Measurements from ENCODE around the gene ACIN1. TPM values are rescaled to one million over a fixed set of nuclear protein-coding genes. Genes with fewer than 3 reads are reported as not detected.
A peak's percentile ranks its signal among the peaks of the same experiment; 100 is the strongest.

Gene ACIN1
- polyA plus RNA-seq, 1 experiment = 123 TPM

- ChIA-PET CTCF (interaction anchor here (3.6 to 24.8 kb wide), 2 partner anchors 50 to 60 kb away, joined by 17 to 815 read pairs; partner anchors contain the start of gene SLC7A8), POLR2A (no interaction called here)
- no peak for DNase-seq (ENCODE audit: low read depth)
- no peaks in the 10 kb centered on the region for H3K36me3 ChIP-seq (ENCODE audit: control insufficient read depth, insufficient read depth, low read length)
- no peaks in the 10 kb centered on the region for H3K27me3 ChIP-seq (ENCODE audit: control insufficient read depth, insufficient read depth, low read length)
- no peak for TF ChIP-seq CTCF (IDR thresholded peaks at IDR 0.05; ENCODE audit: insufficient read depth, low read depth, low read length)
- H3K4me3 ChIP-seq (ENCODE audit: low read depth, low read length) = no peak within 1 kb of the TSS
Measured at GRCh38 chr14:23118506-23119362, 23.8 kb upstream of the ACIN1 start, which contains the start of gene CEBPE. CEBPE (minus strand) TSS chr14:23119255; CDS start chr14:23119091, 164 bp downstream.

GRCh38 chr14:23117371-23118020, 22.6 kb upstream of the ACIN1 start:
- no peak for DNase-seq (ENCODE audit: low read depth)
- POLR2A ChIA-PET = no interaction called here

GRCh38 chr14:23115918-23116317, 21.0 kb upstream of the ACIN1 start:
- no peak overlapping the region for H3K4me3 ChIP-seq (ENCODE audit: low read depth, low read length)
- ChIA-PET CTCF (interaction anchor here (1.1 to 24.8 kb wide), 5 partner anchors 38 to 151 kb away, joined by 3 to 815 read pairs (median 120); partner anchors contain the start of gene SLC7A8), POLR2A (no interaction called here)
- no peaks in the 10 kb centered on the region for H3K27me3 ChIP-seq (ENCODE audit: control insufficient read depth, insufficient read depth, low read length)
- TF ChIP-seq CTCF (IDR thresholded peaks at IDR 0.05; ENCODE audit: insufficient read depth, low read depth, low read length) = no peak
- DNase-seq (ENCODE audit: low read depth) = no peak
- H3K36me3 ChIP-seq (ENCODE audit: control insufficient read depth, insufficient read depth, low read length) = no peaks in the 10 kb centered on the region

More at GRCh38 chr14:23117371-23118020, 22.6 kb upstream of the ACIN1 start:
- no peaks in the 10 kb centered on the region for H3K27me3 ChIP-seq (ENCODE audit: control insufficient read depth, insufficient read depth, low read length)
- TF ChIP-seq CTCF (IDR thresholded peaks at IDR 0.05; ENCODE audit: insufficient read depth, low read depth, low read length) = no peak
- no peaks in the 10 kb centered on the region for H3K36me3 ChIP-seq (ENCODE audit: control insufficient read depth, insufficient read depth, low read length)
- CTCF ChIA-PET = interaction anchor here (0.6 to 24.8 kb wide), 4 partner anchors 50 to 131 kb away, joined by 3 to 815 read pairs (median 74); partner anchors contain the start of gene SLC7A8
- no peak overlapping the region for H3K4me3 ChIP-seq (ENCODE audit: low read depth, low read length)

- no peaks in the 10 kb centered on the region for H3K36me3 ChIP-seq (ENCODE audit: control insufficient read depth, insufficient read depth, low read length)
- CTCF ChIA-PET = interaction anchor here (0.6 to 24.8 kb wide), 9 partner anchors 9 to 150 kb away, joined by 3 to 815 read pairs (median 9); partner anchors contain the start of gene SLC7A8
- TF ChIP-seq CTCF (IDR thresholded peaks at IDR 0.05; ENCODE audit: insufficient read depth, low read depth, low read length) = no peak
- POLR2A ChIA-PET = no interaction called here
- H3K4me3 ChIP-seq (ENCODE audit: low read depth, low read length) = no peak overlapping the region
- no peaks in the 10 kb centered on the region for H3K27me3 ChIP-seq (ENCODE audit: control insufficient read depth, insufficient read depth, low read length)
- DNase-seq (ENCODE audit: low read depth) = peak; percentile 92
Measured at GRCh38 chr14:23115039-23115731, 20.2 kb upstream of the ACIN1 start.

Measured in BJ (cell line).